ENCODE data around the gene GABRG3. TPM values are rescaled to one million over a fixed set of nuclear protein-coding genes. Genes with fewer than 3 reads are reported as not detected.

Gene GABRG3
- total and polyA plus RNA-seq, 9 of the 15 experiments (the other 6 are each of a cell fraction or from before 2014, with no cell fraction given): 4.0 to 15.1 (median 11.2) TPM

- in situ Hi-C loops (cut with MboI) (no loop called here), intact Hi-C loops (cut with micrococcal nuclease) (loop anchor here (10.0 kb wide), 1 partner anchor 63 kb away; no protein-coding TSS in a partner anchor)
- peaks cover 26 to 53% of the 10 kb centered on the region in 2 experiments; a peak in 4 of 5 replicates for H3K4me1 ChIP-seq (replicated peaks in 1 of 2; ENCODE audit: control insufficient read depth in 2 of 2, insufficient read depth in 2 of 2, low read length in 2 of 2)
- peak; percentile 70 for FAIRE-seq
- CTCF ChIA-PET (ENCODE audit: low intra/inter-chr PET ratio): no interaction called here
- H3K9ac ChIP-seq (ENCODE audit: insufficient read depth in 1 of 2, low read depth in 2 of 2, low read length in 2 of 2): no peak overlapping the region; a peak in 1 of 4 replicates
- H3K9me1 ChIP-seq (ENCODE audit: control insufficient read depth, insufficient read depth, low read length): no peaks in the 10 kb centered on the region
- H3K9me3 ChIP-seq (replicated peaks; ENCODE audit: control insufficient read depth, insufficient read depth, low read depth, low read length): peaks cover 13% of the 10 kb centered on the region
- no TSS peak for BruUV-seq (replicated peaks)
- no peaks in the 10 kb centered on the region for H3K27me3 ChIP-seq (ENCODE audit: control insufficient read depth in 2 of 2, insufficient read depth in 2 of 2, low read length in 2 of 2)
- peak; percentile 59 to 91 (median 70) for DNase-seq (ENCODE audit: extremely low read depth in 1 of 4, low spot score in 3 of 4)
- H4K20me1 ChIP-seq (replicated peaks; ENCODE audit: control insufficient read depth, insufficient read depth, low read length): no peaks in the 10 kb centered on the region
- WGBS (ENCODE audit: insufficient coverage, low coverage, missing lambda C conversion rate): 21% methylated on average over 12 of the region's 12 CpGs
- H2AFZ ChIP-seq (ENCODE audit: low read depth, low read length): no peak overlapping the region; the same call in 1 of the 2 replicates
- POLR2A ChIA-PET: interaction anchor here (0.7 to 1.3 kb wide), 3 partner anchors 11 to 29 kb away, joined by 3 to 4 read pairs (median 3); no protein-coding TSS in a partner anchor
- peak overlapping the region; percentile 44 for H3K27ac ChIP-seq (ENCODE audit: extremely low read depth, low read depth, low read length)
- peak; percentile 68 for ATAC-seq
- H3K4me3 ChIP-seq: no peak overlapping the region
- H3K79me2 ChIP-seq (ENCODE audit: control insufficient read depth, insufficient read depth, low read length): peaks cover 91% of the 10 kb centered on the region
- H3K4me2 ChIP-seq (ENCODE audit: insufficient read depth, low read length): peak overlapping the region; percentile 23; the same call in 1 of the 2 replicates
- H3K36me3 ChIP-seq (ENCODE audit: control insufficient read depth, insufficient read depth, low read length): peaks cover 9% of the 10 kb centered on the region; the same call in 2 of the 3 replicates
- TF ChIP-seq SMARCE1 (IDR thresholded peaks at IDR 0.05) (peak; percentile 88), NFE2 (IDR thresholded peaks at IDR 0.05; ENCODE audit: low read depth) (peak; percentile 51), GATA2 (CRISPR knock-in tag; IDR thresholded peaks at IDR 0.05) (peak; percentile 81), ETV1 (tag; conservative IDR thresholded peaks at IDR 0.05; ENCODE audit: low read depth) (no peak; the same call in 1 of the 2 replicates), EP300 (IDR thresholded peaks at IDR 0.05; ENCODE audit: low read length) (peak; percentile 92), USF2 (CRISPR knock-in tag; IDR thresholded peaks at IDR 0.05) (peak; percentile 67), ZNF174 (CRISPR knock-in tag; IDR thresholded peaks at IDR 0.05) (no peak), FOXM1 (IDR thresholded peaks at IDR 0.05; ENCODE audit: low read depth) (peak; percentile 83), FOXM1 (CRISPR knock-in tag; IDR thresholded peaks at IDR 0.05; ENCODE audit: low read depth) (no peak), FOXK2 (conservative IDR thresholded peaks at IDR 0.05 in 1 of 2, IDR thresholded peaks at IDR 0.05 in 1 of 2; ENCODE audit: low read depth in 2 of 2) (0 out of 4 replicates have a peak, but pooled peaks of 1 of the 2 experiments have one; percentile 21), MYNN (IDR thresholded peaks at IDR 0.05) (0 out of 2 replicates have a peak, but pooled peaks have one; percentile 21), MYNN (CRISPR knock-in tag; IDR thresholded peaks at IDR 0.05) (no peak), ZNF24 (IDR thresholded peaks at IDR 0.05) (0 out of 2 replicates have a peak, but pooled peaks have one; percentile 41), KDM1A (IDR thresholded peaks at IDR 0.05) (peak; percentile 79 to 86), HMGN3 (IDR thresholded peaks at IDR 0.05; ENCODE audit: borderline replicate concordance, extremely low read depth, insufficient read length, low read depth, low read length) (no peak), SP2 (IDR thresholded peaks at IDR 0.05; ENCODE audit: extremely low read depth, low read depth, low read length, poor library complexity, severe bottlenecking) (no peak), POLR2G (IDR thresholded peaks at IDR 0.05; ENCODE audit: low read depth, low read length) (no peak), EGR1 (conservative IDR thresholded peaks at IDR 0.05) (no peak; the same call in 1 of the 2 replicates), POLR2H (tag; IDR thresholded peaks at IDR 0.05; ENCODE audit: low read depth) (no peak), TEAD1 (CRISPR knock-in tag; IDR thresholded peaks at IDR 0.05) (peak in 1 of 2 experiments; percentile 49; a peak in 1 of 4 replicates), MIER1 (IDR thresholded peaks at IDR 0.05; ENCODE audit: low read depth) (no peak), YBX1 (IDR thresholded peaks at IDR 0.05) (no peak), SOX6 (IDR thresholded peaks at IDR 0.05) (peak; percentile 94)
Observed at GRCh38 chr15:27127815-27128570, 157.0 kb downstream of the GABRG3 start.

Measured in K562 (cell line).